GM21786 (cell line): ENCODE measurements around the gene JMY.

Source experiments
- ATAC-seq: cut with Tn5 transposase; IDR thresholded peaks from one replicate; pipeline ENCODE4 v1.9.1; 2021; ENCODE audit not compliant: unreplicated experiment

The JMY gene

GRCh38 chr5:79287380-79287779 is 51.4 kb downstream of the JMY start:
- no peak for ATAC-seq

- no peak for ATAC-seq
Observed at GRCh38 chr5:79287907-79288306, 52.0 kb downstream of the JMY start.

- no peak for ATAC-seq
Observed at GRCh38 chr5:79295029-79295428, 59.1 kb downstream of the JMY start.

GRCh38 chr5:79297661-79298060 is 61.7 kb downstream of the JMY start:
- ATAC-seq, result no peak

- ATAC-seq, result no peak
Observed at GRCh38 chr5:79301046-79301712, 65.2 kb downstream of the JMY start.

- ATAC-seq, result no peak
Observed at GRCh38 chr5:79302454-79302853, 66.5 kb downstream of the JMY start.

GRCh38 chr5:79305706-79306105 is 69.8 kb downstream of the JMY start:
- ATAC-seq, result no peak

- no peak for ATAC-seq
Observed at GRCh38 chr5:79318935-79319614, 83.1 kb downstream of the JMY start.

- ATAC-seq, result no peak
Observed at GRCh38 chr5:79329453-79329852, 93.5 kb downstream of the JMY start.

- ATAC-seq, result no peak
Observed at GRCh38 chr5:79330071-79330470, 94.1 kb downstream of the JMY start.

GRCh38 chr5:79333852-79334557 is 98.1 kb downstream of the JMY start:
- no peak for ATAC-seq

- ATAC-seq, result no peak
Observed at GRCh38 chr5:79346420-79346824, 110.5 kb downstream of the JMY start.

GRCh38 chr5:79349047-79349446 is 113.1 kb downstream of the JMY start:
- ATAC-seq, result no peak

- ATAC-seq, result no peak
Observed at GRCh38 chr5:79349881-79350280, 114.0 kb downstream of the JMY start.

GRCh38 chr5:79357398-79357797 is 121.5 kb downstream of the JMY start:
- ATAC-seq, result no peak
